ENCODE results near the gene POLD4. TPM values are rescaled to one million over a fixed set of nuclear protein-coding genes. Genes with fewer than 3 reads are reported as not detected.

POLD4 gene
- total RNA-seq, 2 donors from 2014 or later, result 145 to 148 TPM

- no peak overlapping the region for H3K27ac ChIP-seq
- no peaks in the 10 kb centered on the region for H3K36me3 ChIP-seq
- H3K4me1 ChIP-seq (ENCODE audit: control insufficient read depth in 1 of 2, low read depth in 2 of 2), result no peaks in the 10 kb centered on the region
- H3K27me3 ChIP-seq (replicated peaks; ENCODE audit: insufficient read depth), result no peaks in the 10 kb centered on the region
- no peak overlapping the region for H3K4me3 ChIP-seq
- TF ChIP-seq CTCF (IDR thresholded peaks at IDR 0.05), result no peak
- no peaks in the 10 kb centered on the region for H3K9me3 ChIP-seq
- DNase-seq (ENCODE audit: low spot score) (no peak), ATAC-seq (ENCODE audit: insufficient number of reproducible peaks, low FRiP score, low read depth) (no peak)
Observed at GRCh38 chr11:67344264-67344663, 9.1 kb downstream of the POLD4 start.

GRCh38 chr11:67337257-67337656 is 16.1 kb downstream of the POLD4 start:
- no peaks in the 10 kb centered on the region for H3K27me3 ChIP-seq (replicated peaks; ENCODE audit: insufficient read depth)
- no peak overlapping the region for H3K27ac ChIP-seq
- TF ChIP-seq CTCF (IDR thresholded peaks at IDR 0.05), result no peak
- H3K4me1 ChIP-seq (ENCODE audit: control insufficient read depth in 1 of 2, low read depth in 2 of 2), result no peaks in the 10 kb centered on the region
- no peaks in the 10 kb centered on the region for H3K36me3 ChIP-seq
- no peaks in the 10 kb centered on the region for H3K9me3 ChIP-seq
- no peak overlapping the region for H3K4me3 ChIP-seq
- DNase-seq (ENCODE audit: low spot score), result no peak
- ATAC-seq (ENCODE audit: insufficient number of reproducible peaks, low FRiP score, low read depth), result no peak

- H3K9me3 ChIP-seq, result no peaks in the 10 kb centered on the region
- ATAC-seq (ENCODE audit: insufficient number of reproducible peaks, low FRiP score, low read depth) (no peak), DNase-seq (ENCODE audit: low spot score) (no peak)
- H3K27ac ChIP-seq, result no peak overlapping the region
- no peaks in the 10 kb centered on the region for H3K27me3 ChIP-seq (replicated peaks; ENCODE audit: insufficient read depth)
- no peak for TF ChIP-seq CTCF (IDR thresholded peaks at IDR 0.05)
- H3K4me1 ChIP-seq (ENCODE audit: control insufficient read depth in 1 of 2, low read depth in 2 of 2), result no peaks in the 10 kb centered on the region
- no peak overlapping the region for H3K4me3 ChIP-seq
- H3K36me3 ChIP-seq, result no peaks in the 10 kb centered on the region
Observed at GRCh38 chr11:67332081-67332691, 21.2 kb downstream of the POLD4 start.

GRCh38 chr11:67323526-67323925 is 29.8 kb downstream of the POLD4 start:
- no peak for ATAC-seq (ENCODE audit: insufficient number of reproducible peaks, low FRiP score, low read depth)
- Histone ChIP-seq H3K4me3 (no peak overlapping the region), H3K4me1 (ENCODE audit: control insufficient read depth in 1 of 2, low read depth in 2 of 2) (peaks cover 0 to 8% of the 10 kb centered on the region in 2 donors), H3K27me3 (replicated peaks; ENCODE audit: insufficient read depth) (no peaks in the 10 kb centered on the region), H3K36me3 (no peaks in the 10 kb centered on the region), H3K27ac (no peak overlapping the region), H3K9me3 (no peaks in the 10 kb centered on the region)
- no peak for DNase-seq (ENCODE audit: low spot score)
- no peak for TF ChIP-seq CTCF (IDR thresholded peaks at IDR 0.05)

- H3K27me3 ChIP-seq (replicated peaks; ENCODE audit: insufficient read depth), result no peaks in the 10 kb centered on the region
- peaks cover 0 to 13% of the 10 kb centered on the region in 2 donors for H3K4me1 ChIP-seq (ENCODE audit: control insufficient read depth in 1 of 2, low read depth in 2 of 2)
- H3K4me3 ChIP-seq, result no peak overlapping the region
- no peak overlapping the region for H3K27ac ChIP-seq
- no peaks in the 10 kb centered on the region for H3K36me3 ChIP-seq
- ATAC-seq (ENCODE audit: insufficient number of reproducible peaks, low FRiP score, low read depth) (no peak), DNase-seq (ENCODE audit: low spot score) (no peak)
- TF ChIP-seq CTCF (IDR thresholded peaks at IDR 0.05), result no peak
- no peaks in the 10 kb centered on the region for H3K9me3 ChIP-seq
Observed at GRCh38 chr11:67322049-67322448, 31.3 kb downstream of the POLD4 start.

All from thoracic aorta (tissue), 2 donors.